IMR-90 (cell line): ENCODE data around the gene MCRS1. TPM values are rescaled to one million over a fixed set of nuclear protein-coding genes. Genes with fewer than 3 reads are reported as not detected.

ENCODE experiments used
- ATAC-seq: fragments of 200-7000 bp; cut with Tn5 transposase; 2 replicates; pipeline ENCODE4 v1.9.1; 2020; ENCODE audit warnings: low read depth, mild to moderate bottlenecking, moderate library complexity
- BruUV-seq: library from RNA; stranded (reverse); fragments of 400-500 nt; replicated peaks from 2 replicates; lab custom pipeline; 2021; lab: Mats Ljungman, UMichigan
- CTCF ChIA-PET: fragments of 300-600 bp; formaldehyde crosslinking; extraction: SDS; loops from one replicate; lab custom pipeline; 2021; ENCODE audit warnings: antibody characterized with exemption; lab: Yijun Ruan, JAX
- POLR2A ChIA-PET: fragments of 300-600 bp; sonication (Branson Sonifier 250); formaldehyde crosslinking; loops from one replicate; lab custom pipeline; 2022; ENCODE audit warnings: antibody characterized with exemption; ENCODE audit not compliant: unreplicated experiment; lab: Charles Lee
- DNase-seq: peaks from one replicate; pipeline ENCODE4 v3.0.0; 2013
- H2AFZ ChIP-seq: replicated peaks from 2 replicates; pipeline ENCODE3; 2013; ENCODE audit warnings: low read length, mild to moderate bottlenecking; ENCODE audit not compliant: poor library complexity
- H2AK5ac ChIP-seq: 2 replicates; pipeline ENCODE4 v1.6.1; 2013; ENCODE audit warnings: low read depth, low read length, inconsistent platforms
- H2AK9ac ChIP-seq: replicated peaks from 2 replicates; pipeline ENCODE3; 2013; ENCODE audit warnings: mild to moderate bottlenecking, low read depth, low read length, moderate library complexity; ENCODE audit not compliant: poor library complexity
- H2BK120ac ChIP-seq: 2 replicates; pipeline ENCODE4 v1.6.1; 2013; ENCODE audit warnings: low read depth, low read length, inconsistent platforms
- H2BK15ac ChIP-seq: 3 replicates; pipeline ENCODE4 v1.6.1; 2013; ENCODE audit warnings: low read depth, low read length, inconsistent platforms
- H2BK20ac ChIP-seq: 2 replicates; pipeline ENCODE4 v1.6.1; 2013; ENCODE audit warnings: low read depth, mild to moderate bottlenecking, inconsistent platforms, low read length, moderate library complexity
- H2BK5ac ChIP-seq: 2 replicates; pipeline ENCODE4 v1.6.1; 2013; ENCODE audit warnings: mild to moderate bottlenecking, low read depth, low read length, inconsistent platforms; ENCODE audit not compliant: poor library complexity, severe bottlenecking
- H3K14ac ChIP-seq: replicated peaks from 2 replicates; pipeline ENCODE4 v1.6.1; 2013; ENCODE audit warnings: low read depth, low read length, inconsistent platforms
- H3K18ac ChIP-seq: 2 replicates; pipeline ENCODE4 v1.6.1; 2013; ENCODE audit warnings: low read depth, low read length, control low read depth
- H3K23ac ChIP-seq: 2 replicates; pipeline ENCODE4 v1.6.1; 2013; ENCODE audit warnings: low read depth, low read length, inconsistent platforms
- H3K27ac ChIP-seq: 2 replicates; pipeline ENCODE4 v1.5.1; 2013; ENCODE audit warnings: mild to moderate bottlenecking, control low read depth, low read length; ENCODE audit not compliant: insufficient read depth
- H3K27me3 ChIP-seq: 2 replicates; pipeline ENCODE4 v1.6.1; 2013; ENCODE audit warnings: low read length; ENCODE audit not compliant: control insufficient read depth, insufficient read depth
- H3K36me3 ChIP-seq: 2 replicates; pipeline ENCODE4 v1.6.1; 2013; ENCODE audit warnings: low read length, mixed read lengths; ENCODE audit not compliant: control insufficient read depth, insufficient read depth
- H3K4ac ChIP-seq: 2 replicates; pipeline ENCODE4 v1.6.1; 2013; ENCODE audit warnings: low read depth, low read length, inconsistent platforms
- H3K4me1 ChIP-seq: 2 replicates; pipeline ENCODE4 v1.6.1; 2013; ENCODE audit warnings: low read length, mixed read lengths; ENCODE audit not compliant: control insufficient read depth, insufficient read depth
- H3K4me2 ChIP-seq: 2 replicates; pipeline ENCODE4 v1.6.1; 2013; ENCODE audit warnings: low read depth, mild to moderate bottlenecking, control low read depth, low read length, moderate library complexity
- H3K4me3 ChIP-seq: 2 replicates; pipeline ENCODE4 v1.5.1; 2013; ENCODE audit warnings: low read depth, mild to moderate bottlenecking, control low read depth, low read length, moderate library complexity; ENCODE audit not compliant: insufficient read depth
- H3K56ac ChIP-seq: 2 replicates; pipeline ENCODE4 v1.6.1; 2013; ENCODE audit warnings: low read length, inconsistent platforms; ENCODE audit not compliant: insufficient read depth; ENCODE audit errors: extremely low read depth
- H3K79me1 ChIP-seq, 2 experiments: 2 replicates each; pipeline ENCODE4 v1.6.1; 2013; ENCODE audit warnings: low read length in 2 of 2, inconsistent platforms in 1 of 2, low read depth in 1 of 2
- H3K9ac ChIP-seq: 2 replicates; pipeline ENCODE4 v1.6.1; 2013; ENCODE audit warnings: low read depth, low read length, control low read depth
- H3K9me1 ChIP-seq: 2 replicates; pipeline ENCODE4 v1.6.1; 2013; ENCODE audit warnings: low read length, inconsistent platforms; ENCODE audit not compliant: insufficient read depth
- H3K9me3 ChIP-seq: 2 replicates; pipeline ENCODE4 v1.6.1; 2013; ENCODE audit warnings: low read length; ENCODE audit not compliant: control insufficient read depth, insufficient read depth
- H4K20me1 ChIP-seq: 2 replicates; pipeline ENCODE4 v1.6.1; 2013; ENCODE audit warnings: low read length, inconsistent platforms; ENCODE audit not compliant: insufficient read depth
- H4K5ac ChIP-seq: 2 replicates; pipeline ENCODE4 v1.6.1; 2013; ENCODE audit warnings: mild to moderate bottlenecking, low read depth, low read length, control low read depth
- H4K8ac ChIP-seq, 2 experiments: 2 replicates each; pipeline ENCODE4 v1.6.1; 2013; ENCODE audit warnings: low read depth in 2 of 2, low read length in 2 of 2, control low read depth in 1 of 2, inconsistent platforms in 1 of 2
- H4K91ac ChIP-seq: 2 replicates; pipeline ENCODE4 v1.6.1; 2013; ENCODE audit warnings: low read depth, low read length, inconsistent platforms; ENCODE audit not compliant: insufficient read depth
- BHLHE40 ChIP-seq: fragments of 150-350 bp; IDR thresholded peaks from 2 replicates; pipeline ENCODE4 v1.6.1; 2016; ENCODE audit warnings: mild to moderate bottlenecking, low read depth, low read length
- CEBPB ChIP-seq: IDR thresholded peaks from 2 replicates; pipeline ENCODE4 v1.6.1; 2012; ENCODE audit warnings: low read depth, low read length, improper control_type of control experiment
- CHD1 ChIP-seq: IDR thresholded peaks from 2 replicates; pipeline ENCODE4 v1.6.1; 2012; ENCODE audit warnings: low read depth, low read length, improper control_type of control experiment
- FOS ChIP-seq: fragments of 150-350 bp; IDR thresholded peaks from 2 replicates; pipeline ENCODE4 v1.6.1; 2016; ENCODE audit warnings: low read depth, low read length
- MAFK ChIP-seq: IDR thresholded peaks from 2 replicates; pipeline ENCODE4 v1.6.1; 2012; ENCODE audit warnings: low read depth, low read length, improper control_type of control experiment
- MAZ ChIP-seq: IDR thresholded peaks from 2 replicates; pipeline ENCODE4 v1.6.1; 2012; ENCODE audit warnings: low read depth, mild to moderate bottlenecking, low read length, improper control_type of control experiment, moderate library complexity, borderline replicate concordance
- MXI1 ChIP-seq: IDR thresholded peaks from 2 replicates; pipeline ENCODE4 v1.6.1; 2012; ENCODE audit warnings: low read depth, mild to moderate bottlenecking, low read length, moderate library complexity, borderline replicate concordance
- NFE2L2 ChIP-seq: fragments of 150-350 bp; IDR thresholded peaks from 2 replicates; pipeline ENCODE4 v1.6.1; 2016; ENCODE audit warnings: low read depth, mild to moderate bottlenecking, low read length
- POLR2A ChIP-seq: IDR thresholded peaks from 2 replicates; pipeline ENCODE4 v1.6.1; 2012; ENCODE audit warnings: mild to moderate bottlenecking, low read depth, low read length
- RAD21 ChIP-seq: IDR thresholded peaks from 2 replicates; pipeline ENCODE4 v1.6.1; 2012; ENCODE audit warnings: low read length, improper control_type of control experiment
- RCOR1 ChIP-seq: IDR thresholded peaks from 2 replicates; pipeline ENCODE4 v1.6.1; 2012; ENCODE audit warnings: mild to moderate bottlenecking, low read length, improper control_type of control experiment; ENCODE audit not compliant: insufficient replicate concordance
- RFX5 ChIP-seq: IDR thresholded peaks from 2 replicates; pipeline ENCODE4 v1.8.0; 2012; ENCODE audit warnings: low read depth, mild to moderate bottlenecking, low read length, moderate library complexity
- SMC3 ChIP-seq: fragments of 150-350 bp; IDR thresholded peaks from 2 replicates; pipeline ENCODE4 v1.6.1; 2016; ENCODE audit warnings: low read depth, mild to moderate bottlenecking, antibody characterized with exemption, low read length, moderate library complexity
- WGBS, 2 experiments: methylation state at CpG; one replicate each; pipeline versions ENCODE4 v1.1.5 to v1.1.7; 2013; ENCODE audit warnings: missing lambda C conversion rate in 2 of 2; ENCODE audit not compliant: insufficient read length in 1 of 2; ENCODE audit errors: extremely low coverage in 2 of 2; 5-methylcytosine and 5-hydroxymethylcytosine counted together
- dilution Hi-C: fragments of 300-500 bp; cut with HindIII; formaldehyde crosslinking; loops from one replicate; pipeline ENCODE4 v1.14.3; 2018; ENCODE audit warnings: low sequenced_read_pairs; ENCODE audit not compliant: unreplicated experiment
- in situ Hi-C: fragments of 300-500 bp; cut with MboI; formaldehyde crosslinking; loops from 3 replicates; pipeline ENCODE4 v1.14.3; 2019; ENCODE audit warnings: low sequenced_read_pairs, inconsistent platforms, mixed read lengths
- intact Hi-C: fragments of 100-400 bp; cut with micrococcal nuclease; formaldehyde crosslinking; loops from 2 replicates; pipeline ENCODE4 v1.10.0; 2022
- polyA plus RNA-seq, 3 experiments: library from polyadenylated mRNA; depleted of rRNA; stranded (reverse); fragments of >200 nt; gene quantifications; 2 replicates each; pipeline ENCODE4 v1.2.3, GENCODE V29; 2012; ENCODE audit warnings: low replicate concordance in 1 of 3
- total RNA-seq: library from RNA; depleted of rRNA; stranded (reverse); fragments of >200 nt; gene quantifications from 2 replicates; pipeline ENCODE4 v1.2.3, GENCODE V29; 2012
- TF ChIP-seq, protein P1 (sequence below): conservative IDR thresholded peaks from 2 replicates; pipeline ENCODE4 v1.5.1; 2012; ENCODE audit warnings: mild to moderate bottlenecking, low read depth, low read length, improper control_type of control experiment
- TF ChIP-seq, protein P2 (sequence below): fragments of 150-350 bp; IDR thresholded peaks from 2 replicates; pipeline ENCODE4 v1.6.1; 2016; ENCODE audit warnings: low read depth, mild to moderate bottlenecking, low read length, moderate library complexity, borderline replicate concordance
- TF ChIP-seq, protein P3 (sequence below): fragments of 150-350 bp; IDR thresholded peaks from 2 replicates; pipeline ENCODE4 v1.6.1; 2017; ENCODE audit warnings: mild to moderate bottlenecking, antibody characterized with exemption, low read length, low read depth

Gene MCRS1
- total and polyA plus RNA-seq, 2 of the 4 experiments (the other 2 are of a cell fraction): 72.9 to 73.2 TPM

DNA sequence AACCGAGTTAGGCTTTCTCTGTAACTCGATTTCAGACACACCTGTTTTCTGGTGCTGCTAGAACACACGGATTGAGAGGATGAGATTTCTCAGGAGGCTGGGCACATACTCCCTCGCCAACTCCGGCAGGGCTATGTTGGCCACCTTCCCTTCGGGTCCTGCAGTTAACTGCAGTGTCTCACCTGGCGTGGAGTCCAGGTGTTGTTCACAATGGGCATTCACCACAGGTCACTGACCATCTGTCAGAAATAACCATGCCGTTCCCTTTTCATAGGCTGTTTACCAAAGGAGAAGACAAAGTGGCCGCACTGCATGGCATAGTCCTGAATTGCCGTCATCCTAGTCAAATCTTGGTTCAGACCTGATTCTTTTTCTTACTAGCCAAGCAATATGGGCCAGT is 34.6 kb downstream of the MCRS1 start:
- dilution Hi-C loops: no loop called here
- H3K27ac ChIP-seq: no peak overlapping the region
- H3K36me3 ChIP-seq: no peaks in the 10 kb centered on the region
- no peak overlapping the region for H4K91ac ChIP-seq
- TF ChIP-seq FOS (no peak), RCOR1 (no peak), MAFK (no peak), CHD1 (no peak), CEBPB (no peak), POLR2A (no peak), RFX5 (no peak), MAZ (no peak), RAD21 (no peak), NFE2L2 (no peak), MXI1 (no peak), SMC3 (no peak), BHLHE40 (no peak)
- TF ChIP-seq, protein P1, sequence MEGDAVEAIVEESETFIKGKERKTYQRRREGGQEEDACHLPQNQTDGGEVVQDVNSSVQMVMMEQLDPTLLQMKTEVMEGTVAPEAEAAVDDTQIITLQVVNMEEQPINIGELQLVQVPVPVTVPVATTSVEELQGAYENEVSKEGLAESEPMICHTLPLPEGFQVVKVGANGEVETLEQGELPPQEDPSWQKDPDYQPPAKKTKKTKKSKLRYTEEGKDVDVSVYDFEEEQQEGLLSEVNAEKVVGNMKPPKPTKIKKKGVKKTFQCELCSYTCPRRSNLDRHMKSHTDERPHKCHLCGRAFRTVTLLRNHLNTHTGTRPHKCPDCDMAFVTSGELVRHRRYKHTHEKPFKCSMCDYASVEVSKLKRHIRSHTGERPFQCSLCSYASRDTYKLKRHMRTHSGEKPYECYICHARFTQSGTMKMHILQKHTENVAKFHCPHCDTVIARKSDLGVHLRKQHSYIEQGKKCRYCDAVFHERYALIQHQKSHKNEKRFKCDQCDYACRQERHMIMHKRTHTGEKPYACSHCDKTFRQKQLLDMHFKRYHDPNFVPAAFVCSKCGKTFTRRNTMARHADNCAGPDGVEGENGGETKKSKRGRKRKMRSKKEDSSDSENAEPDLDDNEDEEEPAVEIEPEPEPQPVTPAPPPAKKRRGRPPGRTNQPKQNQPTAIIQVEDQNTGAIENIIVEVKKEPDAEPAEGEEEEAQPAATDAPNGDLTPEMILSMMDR: no peak
- TF ChIP-seq, protein P2, sequence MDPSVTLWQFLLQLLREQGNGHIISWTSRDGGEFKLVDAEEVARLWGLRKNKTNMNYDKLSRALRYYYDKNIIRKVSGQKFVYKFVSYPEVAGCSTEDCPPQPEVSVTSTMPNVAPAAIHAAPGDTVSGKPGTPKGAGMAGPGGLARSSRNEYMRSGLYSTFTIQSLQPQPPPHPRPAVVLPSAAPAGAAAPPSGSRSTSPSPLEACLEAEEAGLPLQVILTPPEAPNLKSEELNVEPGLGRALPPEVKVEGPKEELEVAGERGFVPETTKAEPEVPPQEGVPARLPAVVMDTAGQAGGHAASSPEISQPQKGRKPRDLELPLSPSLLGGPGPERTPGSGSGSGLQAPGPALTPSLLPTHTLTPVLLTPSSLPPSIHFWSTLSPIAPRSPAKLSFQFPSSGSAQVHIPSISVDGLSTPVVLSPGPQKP: no peak
- TF ChIP-seq, protein P3, sequence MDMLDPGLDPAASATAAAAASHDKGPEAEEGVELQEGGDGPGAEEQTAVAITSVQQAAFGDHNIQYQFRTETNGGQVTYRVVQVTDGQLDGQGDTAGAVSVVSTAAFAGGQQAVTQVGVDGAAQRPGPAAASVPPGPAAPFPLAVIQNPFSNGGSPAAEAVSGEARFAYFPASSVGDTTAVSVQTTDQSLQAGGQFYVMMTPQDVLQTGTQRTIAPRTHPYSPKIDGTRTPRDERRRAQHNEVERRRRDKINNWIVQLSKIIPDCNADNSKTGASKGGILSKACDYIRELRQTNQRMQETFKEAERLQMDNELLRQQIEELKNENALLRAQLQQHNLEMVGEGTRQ: no peak
- no peaks in the 10 kb centered on the region; the same call in 1 of the 2 replicates for H4K20me1 ChIP-seq
- DNase-seq (no peak), ATAC-seq (no peak)
- H3K4me3 ChIP-seq: no peak overlapping the region
- ChIA-PET CTCF (no interaction called here), POLR2A (no interaction called here)
- H4K8ac ChIP-seq: no peak overlapping the region
- 100% methylated on average over 3 of the region's 10 CpGs; no CpG with 5 or more reads in 1 of the 2 experiments for WGBS, 2 experiments
- H3K18ac ChIP-seq: no peak overlapping the region
- no peak overlapping the region for H3K23ac ChIP-seq
- H2AFZ ChIP-seq: no peak overlapping the region
- no peak overlapping the region for H2AK9ac ChIP-seq
- no peak overlapping the region for H2BK15ac ChIP-seq
- no peak overlapping the region for H2BK20ac ChIP-seq
- H3K14ac ChIP-seq: no peak overlapping the region
- no peak overlapping the region for H3K9ac ChIP-seq
- H4K5ac ChIP-seq: no peak overlapping the region
- no peaks in the 10 kb centered on the region for H3K79me1 ChIP-seq
- in situ Hi-C loops: no loop called here
- H2BK120ac ChIP-seq: no peak overlapping the region
- H3K9me3 ChIP-seq: no peaks in the 10 kb centered on the region
- H3K4me2 ChIP-seq: no peak overlapping the region
- intact Hi-C loops: no loop called here
- H3K56ac ChIP-seq: no peak overlapping the region
- no peak overlapping the region for H2BK5ac ChIP-seq
- 0 out of 2 replicates have a peak, but pooled peaks cover 2% of the 10 kb centered on the region for H3K4me1 ChIP-seq
- no peak overlapping the region for H2AK5ac ChIP-seq
- peaks cover 12% of the 10 kb centered on the region for H3K27me3 ChIP-seq
- BruUV-seq: no TSS peak
- H3K9me1 ChIP-seq: no peaks in the 10 kb centered on the region
- no peak overlapping the region for H3K4ac ChIP-seq
